K562 (cell line): Measurements from ENCODE around the gene ERVW-1. TPM values are rescaled to one million over a fixed set of nuclear protein-coding genes. Genes with fewer than 3 reads are reported as not detected.
A peak's percentile ranks its signal among the peaks of the same experiment; 100 is the strongest.

Source experiments
- CSDE1 ChIP-seq, 2 experiments: fragments of 450-650 bp; IDR thresholded peaks; 2 replicates each; pipeline ENCODE4 v1.6.1; 2016; ENCODE audit warnings: mild to moderate bottlenecking in 1 of 2
- DPF2 ChIP-seq: fragments of 450-650 bp; IDR thresholded peaks from 2 replicates; pipeline ENCODE4 v1.6.1; 2016
- ELF1 ChIP-seq: fragments of 200-800 bp; sonication (Bioruptor generic); IDR thresholded peaks from 2 replicates; pipeline ENCODE4 v1.6.1; 2016; ENCODE audit warnings: missing genetic modification characterization, missing compliant biosample characterization
- FOXJ3 ChIP-seq: sonication (generic); formaldehyde crosslinking; IDR thresholded peaks from 2 replicates; pipeline ENCODE4 v1.4.0; 2020; ENCODE audit warnings: mild to moderate bottlenecking, missing genetic modification reagents
- HOXB6 ChIP-seq: fragments of 250-450 bp; sonication (Bioruptor Pico); IDR thresholded peaks from 2 replicates; pipeline ENCODE4 v1.5.1; 2022; ENCODE audit warnings: mild to moderate bottlenecking, borderline replicate concordance
- MTA3 ChIP-seq: fragments of 450-650 bp; formaldehyde crosslinking; IDR thresholded peaks from 2 replicates; pipeline ENCODE4 v1.6.1; 2017; ENCODE audit warnings: mild to moderate bottlenecking, borderline replicate concordance
- NR2C1 ChIP-seq, 2 experiments: fragments of 450-650 bp; IDR thresholded peaks; 2 replicates each; pipeline ENCODE4 v1.6.1; 2017; ENCODE audit warnings: mild to moderate bottlenecking in 2 of 2, antibody characterized with exemption in 1 of 2, inconsistent platforms in 1 of 2, missing compliant biosample characterization in 1 of 2, missing genetic modification characterization in 1 of 2
- PML ChIP-seq: IDR thresholded peaks from 2 replicates; pipeline ENCODE4 v1.6.1; 2012; ENCODE audit warnings: low read length, inconsistent platforms
- TAF9B ChIP-seq: fragments of 450-650 bp; IDR thresholded peaks from 2 replicates; pipeline ENCODE4 v1.6.1; 2018; ENCODE audit warnings: mild to moderate bottlenecking; ENCODE audit not compliant: partially characterized antibody
- TBP ChIP-seq: optimal IDR thresholded peaks from 2 replicates; pipeline ENCODE3; 2011; ENCODE audit warnings: low read depth, low read length, improper control_type of control experiment
- TRIM24 ChIP-seq, 2 experiments: fragments of 450-650 bp; IDR thresholded peaks; 2 replicates each; pipeline ENCODE4 v1.6.1; 2016
- ZNF253 ChIP-seq: fragments of 250-450 bp; sonication (Bioruptor Pico); conservative IDR thresholded peaks from 2 replicates; pipeline ENCODE4 v1.6.1; 2021; ENCODE audit warnings: mild to moderate bottlenecking
- ZNF507 ChIP-seq: conservative IDR thresholded peaks from 2 replicates; pipeline ENCODE4 v1.6.1; 2017; ENCODE audit warnings: missing genetic modification characterization, missing compliant biosample characterization
- polyA plus RNA-seq, 8 experiments: library from polyadenylated mRNA; depleted of rRNA in 4 of 8; stranded (reverse) in 5 of 8; unstranded in 3 of 8; fragments of >200 nt; fragmentation: Nextera tagmentation in 2 of 8; fragmentation: Illumina TruSeq in 1 of 8; extraction: Ambion mirVana in 2 of 8; extraction: Trizol in 1 of 8; gene quantifications; 2 replicates each; pipeline versions ENCODE4 v1.2.1 to v1.2.3, GENCODE V29; 2011 to 2014; ENCODE audit warnings: inconsistent platforms in 1 of 8, missing spikeins in 1 of 8
- total RNA-seq, 7 experiments: library from RNA; depleted of rRNA in 6 of 7; stranded (reverse); fragments of >200 nt in 6 of 7; fragmentation: Illumina TruSeq in 2 of 7; extraction: Trizol in 2 of 7; gene quantifications; 2 replicates each; pipeline versions ENCODE4 v1.2.1 to v1.2.3, GENCODE V29; 2011 to 2021; ENCODE audit warnings: low replicate concordance in 1 of 7
- TF ChIP-seq, protein P1 (sequence below): fragments of 250-450 bp; sonication (Bioruptor Pico); IDR thresholded peaks from 2 replicates; pipeline ENCODE4 v1.8.0; 2022; ENCODE audit warnings: inconsistent platforms, mild to moderate bottlenecking, moderate library complexity, borderline replicate concordance
- TF ChIP-seq, protein P2 (sequence below): fragments of 250-450 bp; sonication (Bioruptor Pico); IDR thresholded peaks from 2 replicates; pipeline ENCODE4 v1.5.0; 2021; ENCODE audit warnings: mild to moderate bottlenecking, borderline replicate concordance
- TF ChIP-seq, protein P3 (sequence below): fragments of 450-650 bp; IDR thresholded peaks from 2 replicates; pipeline ENCODE4 v1.6.1; 2016; ENCODE audit warnings: low read depth, mild to moderate bottlenecking, moderate library complexity
- TF ChIP-seq, protein P4 (sequence below): IDR thresholded peaks from 2 replicates; pipeline ENCODE4 v1.6.1; 2011; ENCODE audit not compliant: insufficient read length; ENCODE audit errors: extremely low read depth

ERVW-1 gene
- total and polyA plus RNA-seq, 9 of the 15 experiments (the other 6 are each of a cell fraction or from before 2014, with no cell fraction given): not detected

DNA sequence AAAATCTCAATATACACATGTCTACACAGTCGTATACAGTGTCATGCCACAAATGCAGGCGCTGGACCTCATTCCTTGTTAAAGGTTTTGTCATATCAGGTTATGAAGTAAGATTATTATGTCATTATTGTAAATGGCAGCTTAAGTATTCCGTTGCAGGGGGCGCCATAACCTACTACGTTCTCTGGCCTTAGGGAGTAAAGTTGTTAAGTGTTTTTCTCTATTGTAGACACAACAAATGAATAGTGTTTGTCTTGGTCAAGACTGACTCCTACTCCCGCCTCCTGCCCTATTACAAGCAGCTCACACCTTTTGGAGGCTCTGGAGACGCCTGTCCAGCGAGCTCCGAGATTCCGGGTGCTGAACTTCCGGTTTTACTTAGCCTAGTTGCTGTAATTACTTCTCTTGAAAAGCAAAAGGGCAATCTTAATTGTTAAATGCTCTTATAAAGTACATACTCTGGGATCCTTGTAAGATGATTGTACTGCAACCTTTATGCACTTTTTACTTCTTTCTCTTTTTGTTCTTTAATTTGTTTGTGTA lies 29.5 kb downstream of the ERVW-1 start (continued):
- TF ChIP-seq, protein P1, sequence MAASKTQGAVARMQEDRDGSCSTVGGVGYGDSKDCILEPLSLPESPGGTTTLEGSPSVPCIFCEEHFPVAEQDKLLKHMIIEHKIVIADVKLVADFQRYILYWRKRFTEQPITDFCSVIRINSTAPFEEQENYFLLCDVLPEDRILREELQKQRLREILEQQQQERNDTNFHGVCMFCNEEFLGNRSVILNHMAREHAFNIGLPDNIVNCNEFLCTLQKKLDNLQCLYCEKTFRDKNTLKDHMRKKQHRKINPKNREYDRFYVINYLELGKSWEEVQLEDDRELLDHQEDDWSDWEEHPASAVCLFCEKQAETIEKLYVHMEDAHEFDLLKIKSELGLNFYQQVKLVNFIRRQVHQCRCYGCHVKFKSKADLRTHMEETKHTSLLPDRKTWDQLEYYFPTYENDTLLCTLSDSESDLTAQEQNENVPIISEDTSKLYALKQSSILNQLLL: no peak
- TF ChIP-seq NR2C1 (IDR thresholded peaks at IDR 0.05): no peak
- TF ChIP-seq NR2C1 (tag; IDR thresholded peaks at IDR 0.05): no peak
- TF ChIP-seq HOXB6 (CRISPR knock-in tag): no peak
- TF ChIP-seq ZNF507 (tag): no peak
- TF ChIP-seq, protein P2, sequence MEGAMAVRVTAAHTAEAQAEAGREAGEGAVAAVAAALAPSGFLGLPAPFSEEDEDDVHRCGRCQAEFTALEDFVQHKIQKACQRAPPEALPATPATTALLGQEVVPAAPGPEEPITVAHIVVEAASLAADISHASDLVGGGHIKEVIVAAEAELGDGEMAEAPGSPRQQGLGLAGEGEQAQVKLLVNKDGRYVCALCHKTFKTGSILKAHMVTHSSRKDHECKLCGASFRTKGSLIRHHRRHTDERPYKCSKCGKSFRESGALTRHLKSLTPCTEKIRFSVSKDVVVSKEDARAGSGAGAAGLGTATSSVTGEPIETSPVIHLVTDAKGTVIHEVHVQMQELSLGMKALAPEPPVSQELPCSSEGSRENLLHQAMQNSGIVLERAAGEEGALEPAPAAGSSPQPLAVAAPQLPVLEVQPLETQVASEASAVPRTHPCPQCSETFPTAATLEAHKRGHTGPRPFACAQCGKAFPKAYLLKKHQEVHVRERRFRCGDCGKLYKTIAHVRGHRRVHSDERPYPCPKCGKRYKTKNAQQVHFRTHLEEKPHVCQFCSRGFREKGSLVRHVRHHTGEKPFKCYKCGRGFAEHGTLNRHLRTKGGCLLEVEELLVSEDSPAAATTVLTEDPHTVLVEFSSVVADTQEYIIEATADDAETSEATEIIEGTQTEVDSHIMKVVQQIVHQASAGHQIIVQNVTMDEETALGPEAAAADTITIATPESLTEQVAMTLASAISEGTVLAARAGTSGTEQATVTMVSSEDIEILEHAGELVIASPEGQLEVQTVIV (CRISPR knock-in tag): no peak
- TF ChIP-seq CSDE1 (IDR thresholded peaks at IDR 0.05): no peak
- TF ChIP-seq, protein P3, sequence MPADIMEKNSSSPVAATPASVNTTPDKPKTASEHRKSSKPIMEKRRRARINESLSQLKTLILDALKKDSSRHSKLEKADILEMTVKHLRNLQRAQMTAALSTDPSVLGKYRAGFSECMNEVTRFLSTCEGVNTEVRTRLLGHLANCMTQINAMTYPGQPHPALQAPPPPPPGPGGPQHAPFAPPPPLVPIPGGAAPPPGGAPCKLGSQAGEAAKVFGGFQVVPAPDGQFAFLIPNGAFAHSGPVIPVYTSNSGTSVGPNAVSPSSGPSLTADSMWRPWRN: no peak; the same call in 1 of the 2 replicates
- TF ChIP-seq TAF9B: peak; percentile 8
- TF ChIP-seq TRIM24 (IDR thresholded peaks at IDR 0.05): no peak
- no peak for TF ChIP-seq FOXJ3
- TF ChIP-seq TBP: peak; percentile 11
- no peak for TF ChIP-seq ZNF253 (CRISPR knock-in tag)
- peak; percentile 60 for TF ChIP-seq PML
- TF ChIP-seq DPF2: peak; percentile 42; the same call in 1 of the 2 replicates
- TF ChIP-seq, protein P4, sequence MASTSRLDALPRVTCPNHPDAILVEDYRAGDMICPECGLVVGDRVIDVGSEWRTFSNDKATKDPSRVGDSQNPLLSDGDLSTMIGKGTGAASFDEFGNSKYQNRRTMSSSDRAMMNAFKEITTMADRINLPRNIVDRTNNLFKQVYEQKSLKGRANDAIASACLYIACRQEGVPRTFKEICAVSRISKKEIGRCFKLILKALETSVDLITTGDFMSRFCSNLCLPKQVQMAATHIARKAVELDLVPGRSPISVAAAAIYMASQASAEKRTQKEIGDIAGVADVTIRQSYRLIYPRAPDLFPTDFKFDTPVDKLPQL: no peak
- peak; percentile 72; the same call in 1 of the 2 replicates for TF ChIP-seq MTA3
- peak; percentile 80 for TF ChIP-seq ELF1 (tag)
- TF ChIP-seq, all 486 proteins: peak for 80
